HG03097 (cell line): ENCODE results near the gene PCSK1N.

Source experiments
- ATAC-seq: cut with Tn5 transposase; IDR thresholded peaks from one replicate; pipeline ENCODE4 v1.9.1; 2021; ENCODE audit not compliant: unreplicated experiment, low FRiP score

PCSK1N gene

GRCh38 chrX:48791063-48791820 is 44.2 kb downstream of the PCSK1N start:
- no peak for ATAC-seq

- no peak for ATAC-seq
Measured at GRCh38 chrX:48790477-48790876, 44.9 kb downstream of the PCSK1N start.

GRCh38 chrX:48789366-48790220 is 45.8 kb downstream of the PCSK1N start:
- ATAC-seq, result no peak

- ATAC-seq, result no peak
Measured at GRCh38 chrX:48787505-48788443, 47.6 kb downstream of the PCSK1N start.

- ATAC-seq, result no peak
Measured at GRCh38 chrX:48786825-48787504, 48.4 kb downstream of the PCSK1N start.

- no peak for ATAC-seq
Measured at GRCh38 chrX:48786341-48786800, 49.0 kb downstream of the PCSK1N start, which contains the start of gene GATA1. Gene GATA1, plus strand, starts transcription at chrX:48786590. Its CDS starts 4,520 bp downstream, at chrX:48791110.

- ATAC-seq, result no peak
Measured at GRCh38 chrX:48785540-48786214, 49.7 kb downstream of the PCSK1N start.

- no peak for ATAC-seq
Measured at GRCh38 chrX:48785186-48785539, 50.2 kb downstream of the PCSK1N start.

- ATAC-seq, result no peak
Measured at GRCh38 chrX:48784726-48785125, 50.7 kb downstream of the PCSK1N start.

GRCh38 chrX:48782795-48783194 is 52.6 kb downstream of the PCSK1N start:
- no peak for ATAC-seq

GRCh38 chrX:48782216-48782615 is 53.2 kb downstream of the PCSK1N start:
- ATAC-seq, result no peak

- ATAC-seq, result no peak
Measured at GRCh38 chrX:48781705-48782104, 53.7 kb downstream of the PCSK1N start.
